ENCODE results near the gene LRRC26. TPM values are rescaled to one million over a fixed set of nuclear protein-coding genes. Genes with fewer than 3 reads are reported as not detected.

LRRC26 gene
- total RNA-seq, 1 donor from 2014 or later = not detected

- peak; percentile 65 for ATAC-seq
- no peak for DNase-seq (ENCODE audit: low spot score)
Measured at GRCh38 chr9:137168904-137169856, 671 bp downstream of the LRRC26 start.

GRCh38 chr9:137168573-137168903 is 1.3 kb downstream of the LRRC26 start:
- DNase-seq (ENCODE audit: low spot score) (no peak), ATAC-seq (peak; percentile 3)

- no peak for ATAC-seq
- no peak for DNase-seq (ENCODE audit: low spot score)
Measured at GRCh38 chr9:137167747-137168572, 1.9 kb downstream of the LRRC26 start.

- ATAC-seq (no peak), DNase-seq (ENCODE audit: low spot score) (no peak)
Measured at GRCh38 chr9:137167277-137167746, 2.5 kb downstream of the LRRC26 start.

GRCh38 chr9:137166380-137167229 is 3.2 kb downstream of the LRRC26 start:
- ATAC-seq (no peak), DNase-seq (ENCODE audit: low spot score) (no peak)

GRCh38 chr9:137165250-137165836 is 4.5 kb downstream of the LRRC26 start:
- ATAC-seq (no peak), DNase-seq (ENCODE audit: low spot score) (no peak)

GRCh38 chr9:137164370-137165249 is 5.2 kb downstream of the LRRC26 start:
- no peak for DNase-seq (ENCODE audit: low spot score)

GRCh38 chr9:137163805-137164204 is 6.0 kb downstream of the LRRC26 start:
- no peak for DNase-seq (ENCODE audit: low spot score)
- no peak for ATAC-seq

More at GRCh38 chr9:137164370-137165249, 5.2 kb downstream of the LRRC26 start:
- no peak for ATAC-seq

GRCh38 chr9:137163365-137163715 is 6.5 kb downstream of the LRRC26 start:
- DNase-seq (ENCODE audit: low spot score) (no peak), ATAC-seq (peak; percentile 6)

GRCh38 chr9:137162505-137163364 is 7.1 kb downstream of the LRRC26 start:
- peak; percentile 87 for ATAC-seq
- DNase-seq (ENCODE audit: low spot score) = peak; percentile 57

- no peak for ATAC-seq
- no peak for DNase-seq (ENCODE audit: low spot score)
Measured at GRCh38 chr9:137161558-137162486, 8.0 kb downstream of the LRRC26 start.

- ATAC-seq = no peak
- DNase-seq (ENCODE audit: low spot score) = no peak
Measured at GRCh38 chr9:137160716-137161557, 8.9 kb downstream of the LRRC26 start.

- no peak for DNase-seq (ENCODE audit: low spot score)
- ATAC-seq = no peak
Measured at GRCh38 chr9:137160054-137160425, 9.8 kb downstream of the LRRC26 start.

GRCh38 chr9:137159105-137160053 is 10.5 kb downstream of the LRRC26 start:
- DNase-seq (ENCODE audit: low spot score) (no peak), ATAC-seq (no peak)

GRCh38 chr9:137158625-137159024 is 11.2 kb downstream of the LRRC26 start:
- no peak for ATAC-seq
- DNase-seq (ENCODE audit: low spot score) = no peak

Data from left lobe of liver (tissue), 2 donors.